Activated naive CD4-positive, alpha-beta T cell treated with anti-CD3 and anti-CD28 coated beads, Interleukin-2, amount 50 U/mL, for 72 hours (primary cell): ENCODE results near the gene STS. TPM values are rescaled to one million over a fixed set of nuclear protein-coding genes. Genes with fewer than 3 reads are reported as not detected.
"Not testable (repeated sequence)": the region's sequence is repeated elsewhere in the genome, so short reads cannot be mapped to it uniquely, and the experiment has no call there.

ENCODE experiments used
- ATAC-seq, 2 donors: fragments of 150-1000 bp; cut with Tn5 transposase; 2 replicates each; pipeline ENCODE4 v1.10.0; 2021; ENCODE audit warnings: mild to moderate bottlenecking in 2 of 2, moderate library complexity in 2 of 2
- DNase-seq, 2 donors: peaks; one replicate each; pipeline ENCODE4 v3.0.0; 2021 to 2022; ENCODE audit warnings: low spot score in 2 of 2
- H3K27ac Mint-ChIP-seq, 2 donors: one replicate each; pipeline ENCODE4 v1.8.0; 2022; ENCODE audit warnings: mild to moderate bottlenecking in 2 of 2, mixed read lengths in 2 of 2
- H3K36me3 Mint-ChIP-seq, 2 donors: one replicate each; pipeline ENCODE4 v1.8.0; 2022; ENCODE audit warnings: mixed read lengths in 2 of 2
- H3K9me3 Mint-ChIP-seq, 2 donors: one replicate each; pipeline ENCODE4 v1.8.0; 2022; ENCODE audit warnings: mixed read lengths in 2 of 2
- total RNA-seq, 2 donors: library from RNA; stranded (reverse); gene quantifications; one replicate each; pipeline ENCODE4 v1.2.3, GENCODE V29; 2022

STS gene
- total RNA-seq, 2 donors from 2014 or later, result 0.39 to 1.1 TPM

GRCh38 chrX:7155163-7155562 is 7.7 kb downstream of the STS start:
- no peaks in the 10 kb centered on the region for H3K9me3 Mint-ChIP-seq
- DNase-seq, result no peak
- H3K27ac Mint-ChIP-seq, result no peak overlapping the region
- ATAC-seq, result no peak
- H3K36me3 Mint-ChIP-seq, result no peaks in the 10 kb centered on the region

- H3K36me3 Mint-ChIP-seq, result no peaks in the 10 kb centered on the region
- no peaks in the 10 kb centered on the region for H3K9me3 Mint-ChIP-seq
- DNase-seq, result no peak
- no peak overlapping the region for H3K27ac Mint-ChIP-seq
- ATAC-seq, result no peak
Observed at GRCh38 chrX:7156879-7157278, 9.4 kb downstream of the STS start.

GRCh38 chrX:7158468-7158990 is 11.0 kb downstream of the STS start:
- no peak for ATAC-seq
- H3K9me3 Mint-ChIP-seq, result no peaks in the 10 kb centered on the region
- H3K27ac Mint-ChIP-seq, result no peak overlapping the region
- no peak for DNase-seq
- no peaks in the 10 kb centered on the region for H3K36me3 Mint-ChIP-seq

- no peak for DNase-seq
- Mint-ChIP-seq H3K36me3 (no peaks in the 10 kb centered on the region), H3K9me3 (no peaks in the 10 kb centered on the region), H3K27ac (no peak overlapping the region)
- ATAC-seq, result no peak
Observed at GRCh38 chrX:7159149-7159861, 11.8 kb downstream of the STS start.

GRCh38 chrX:7163146-7163677 is 15.7 kb downstream of the STS start:
- no peak for DNase-seq
- ATAC-seq, result no peak
- H3K36me3 Mint-ChIP-seq, result no peaks in the 10 kb centered on the region
- H3K9me3 Mint-ChIP-seq, result no peaks in the 10 kb centered on the region
- no peak overlapping the region for H3K27ac Mint-ChIP-seq

GRCh38 chrX:7164174-7164573 is 16.7 kb downstream of the STS start:
- Mint-ChIP-seq H3K27ac (no peak overlapping the region), H3K36me3 (no peaks in the 10 kb centered on the region), H3K9me3 (no peaks in the 10 kb centered on the region)
- ATAC-seq (no peak), DNase-seq (no peak)

- DNase-seq (no peak), ATAC-seq (no peak)
- no peaks in the 10 kb centered on the region for H3K9me3 Mint-ChIP-seq
- H3K36me3 Mint-ChIP-seq, result peaks cover 0 to 4% of the 10 kb centered on the region in 2 donors
- H3K27ac Mint-ChIP-seq, result no peak overlapping the region
Observed at GRCh38 chrX:7168371-7168770, 20.9 kb downstream of the STS start.

GRCh38 chrX:7169627-7170026 is 22.1 kb downstream of the STS start:
- H3K36me3 Mint-ChIP-seq, result peaks cover 0 to 5% of the 10 kb centered on the region in 2 donors
- H3K27ac Mint-ChIP-seq, result no peak overlapping the region
- H3K9me3 Mint-ChIP-seq, result no peaks in the 10 kb centered on the region
- DNase-seq (no peak), ATAC-seq (no peak)

- Mint-ChIP-seq H3K27ac (no peak overlapping the region), H3K36me3 (peaks cover 0 to 5% of the 10 kb centered on the region in 2 donors), H3K9me3 (no peaks in the 10 kb centered on the region)
- ATAC-seq (peak; percentile 43 to 77), DNase-seq (peak in 1 of 2 donors; percentile 14)
Observed at GRCh38 chrX:7170898-7171297, 23.4 kb downstream of the STS start.

- not testable (repeated sequence) for H3K36me3 Mint-ChIP-seq, DNase-seq, ATAC-seq, H3K27ac Mint-ChIP-seq, H3K9me3 Mint-ChIP-seq
Observed at GRCh38 chrX:7178859-7179258, 31.3 kb downstream of the STS start.

- no peaks in the 10 kb centered on the region for H3K9me3 Mint-ChIP-seq
- H3K36me3 Mint-ChIP-seq, result peaks cover 0 to 4% of the 10 kb centered on the region in 2 donors
- ATAC-seq (peak in 1 of 2 donors; percentile 58), DNase-seq (no peak)
- H3K27ac Mint-ChIP-seq, result no peak overlapping the region
Observed at GRCh38 chrX:7179446-7179845, 31.9 kb downstream of the STS start.

- Mint-ChIP-seq H3K27ac (no peak overlapping the region), H3K9me3 (no peaks in the 10 kb centered on the region), H3K36me3 (no peaks in the 10 kb centered on the region)
- DNase-seq (no peak), ATAC-seq (no peak)
Observed at GRCh38 chrX:7184816-7185215, 37.3 kb downstream of the STS start.

- Mint-ChIP-seq H3K27ac (no peak overlapping the region), H3K9me3 (no peaks in the 10 kb centered on the region), H3K36me3 (no peaks in the 10 kb centered on the region)
- DNase-seq (no peak), ATAC-seq (no peak)
Observed at GRCh38 chrX:7188672-7189071, 41.2 kb downstream of the STS start.

- ATAC-seq (no peak), DNase-seq (no peak)
- H3K36me3 Mint-ChIP-seq, result no peaks in the 10 kb centered on the region
- no peak overlapping the region for H3K27ac Mint-ChIP-seq
- H3K9me3 Mint-ChIP-seq, result no peaks in the 10 kb centered on the region
Observed at GRCh38 chrX:7190157-7190556, 42.6 kb downstream of the STS start.

GRCh38 chrX:7191681-7192110 is 44.2 kb downstream of the STS start:
- H3K27ac Mint-ChIP-seq, result no peak overlapping the region
- no peaks in the 10 kb centered on the region for H3K9me3 Mint-ChIP-seq
- no peaks in the 10 kb centered on the region for H3K36me3 Mint-ChIP-seq
- DNase-seq (no peak), ATAC-seq (no peak)

GRCh38 chrX:7192871-7193270 is 45.4 kb downstream of the STS start:
- Mint-ChIP-seq H3K36me3 (no peaks in the 10 kb centered on the region), H3K9me3 (no peaks in the 10 kb centered on the region), H3K27ac (no peak overlapping the region)
- no peak for ATAC-seq
- DNase-seq, result no peak

- ATAC-seq (no peak), DNase-seq (no peak)
- Mint-ChIP-seq H3K36me3 (no peaks in the 10 kb centered on the region), H3K27ac (no peak overlapping the region), H3K9me3 (no peaks in the 10 kb centered on the region)
Observed at GRCh38 chrX:7194606-7195005, 47.1 kb downstream of the STS start.
